GM21737 (cell line): ENCODE results near the gene AP3M1.
A peak's percentile ranks its signal among the peaks of the same experiment; 100 is the strongest.

ENCODE experiments used
- ATAC-seq: cut with Tn5 transposase; IDR thresholded peaks from one replicate; pipeline ENCODE4 v1.9.1; 2021; ENCODE audit warnings: mild to moderate bottlenecking, moderate library complexity; ENCODE audit not compliant: unreplicated experiment

AP3M1 gene

DNA sequence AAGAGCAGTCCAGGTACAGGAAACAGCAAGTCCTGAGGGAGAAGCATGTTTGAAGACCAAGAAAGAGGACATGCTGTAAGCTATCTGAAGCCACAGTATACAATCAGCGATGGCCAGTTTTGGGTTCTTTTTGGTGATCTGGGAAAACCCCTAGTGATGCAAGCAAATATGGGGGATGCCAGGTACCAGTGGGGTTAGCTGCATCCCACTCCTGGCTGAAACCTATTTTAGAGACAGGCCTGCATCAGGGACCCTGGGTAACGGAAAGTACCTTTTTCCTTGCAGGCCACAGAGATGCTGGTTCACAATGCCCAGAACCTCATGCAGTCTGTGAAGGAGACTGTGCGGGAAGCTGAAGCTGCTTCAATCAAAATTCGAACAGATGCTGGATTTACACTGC lies 32.9 kb downstream of the AP3M1 start:
- no peak for ATAC-seq

GRCh38 chr10:74114041-74114448 lies 36.6 kb downstream of the AP3M1 start:
- no peak for ATAC-seq

- no peak for ATAC-seq
These were observed 37.1 kb downstream of the AP3M1 start for GRCh38 chr10:74113546-74113945.

DNA sequence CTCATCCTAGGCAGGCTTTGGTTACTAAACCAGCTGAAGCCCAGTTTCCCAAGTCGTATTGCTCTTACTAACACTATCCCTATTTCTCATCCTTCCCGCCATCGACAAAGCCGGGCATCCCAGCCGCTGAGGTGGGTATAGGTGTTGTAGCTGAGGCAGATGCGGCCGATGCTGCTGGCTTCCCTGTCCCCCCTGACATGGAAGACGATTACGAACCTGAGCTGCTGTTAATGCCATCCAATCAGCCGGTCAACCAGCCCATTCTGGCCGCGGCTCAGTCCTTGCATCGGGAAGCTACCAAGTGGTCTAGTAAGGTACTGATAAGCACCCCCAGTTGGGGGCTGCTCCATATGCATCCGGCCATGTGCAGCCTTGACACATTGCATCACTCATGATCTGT lies 38.8 kb downstream of the AP3M1 start:
- ATAC-seq, result no peak

GRCh38 chr10:74110120-74110519 lies 40.5 kb downstream of the AP3M1 start:
- ATAC-seq, result no peak

GRCh38 chr10:74109452-74109851 lies 41.2 kb downstream of the AP3M1 start:
- ATAC-seq, result no peak

DNA sequence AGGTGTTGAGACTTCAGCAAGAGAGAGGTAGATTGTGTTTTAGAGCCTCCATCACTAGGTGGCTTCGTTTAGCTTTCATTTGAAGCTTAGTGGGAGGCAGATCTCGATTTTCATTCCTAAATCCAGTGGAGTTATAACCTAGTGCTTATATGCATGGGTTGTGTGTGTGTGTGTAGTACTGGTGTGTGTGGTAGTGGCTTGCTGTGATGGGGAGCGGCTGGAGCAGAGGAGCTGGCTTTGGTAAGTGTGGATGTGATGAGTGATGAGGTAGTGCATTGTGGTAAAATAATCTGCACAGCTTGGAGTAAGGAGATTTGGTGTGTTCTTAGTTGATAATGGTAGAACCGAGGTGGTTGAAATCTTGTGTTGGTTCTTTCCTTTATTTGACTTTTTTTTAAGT lies 43.2 kb downstream of the AP3M1 start:
- ATAC-seq, result no peak

DNA sequence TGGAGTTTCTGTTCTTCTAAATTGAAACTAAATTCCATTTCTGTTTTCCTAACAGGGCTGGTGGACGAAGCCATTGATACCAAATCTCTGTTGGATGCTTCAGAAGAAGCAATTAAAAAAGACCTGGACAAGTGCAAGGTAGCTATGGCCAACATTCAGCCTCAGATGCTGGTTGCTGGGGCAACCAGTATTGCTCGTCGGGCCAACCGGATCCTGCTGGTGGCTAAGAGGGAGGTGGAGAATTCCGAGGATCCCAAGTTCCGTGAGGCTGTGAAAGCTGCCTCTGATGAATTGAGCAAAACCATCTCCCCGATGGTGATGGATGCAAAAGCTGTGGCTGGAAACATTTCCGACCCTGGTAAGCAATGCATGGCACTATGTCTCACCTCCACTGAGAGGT lies 45.6 kb downstream of the AP3M1 start:
- ATAC-seq, result no peak

DNA sequence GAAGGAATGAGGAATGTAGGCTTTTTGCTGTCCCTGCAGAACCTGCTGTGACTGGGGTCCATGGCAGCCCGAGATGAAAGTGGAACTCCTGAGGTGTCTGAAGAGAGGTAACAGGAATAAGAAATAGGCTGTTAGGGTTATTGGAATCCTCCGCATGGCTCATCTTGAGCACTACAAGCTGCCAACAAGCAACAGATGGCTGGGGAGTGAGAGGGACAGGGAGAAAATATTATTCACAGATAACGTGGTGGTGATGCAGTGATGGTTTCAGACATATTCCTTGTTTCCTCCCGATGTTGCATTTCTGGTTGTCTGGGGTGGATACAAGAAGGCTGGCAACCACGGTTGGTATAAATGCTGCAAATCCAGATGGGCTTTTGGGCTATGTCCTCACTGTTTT lies 46.1 kb downstream of the AP3M1 start:
- no peak for ATAC-seq

GRCh38 chr10:74103560-74104258 lies 46.9 kb downstream of the AP3M1 start:
- ATAC-seq, result no peak

GRCh38 chr10:74099836-74100235 lies 50.8 kb downstream of the AP3M1 start:
- ATAC-seq, result no peak

GRCh38 chr10:74099420-74099819 lies 51.2 kb downstream of the AP3M1 start:
- no peak for ATAC-seq

DNA sequence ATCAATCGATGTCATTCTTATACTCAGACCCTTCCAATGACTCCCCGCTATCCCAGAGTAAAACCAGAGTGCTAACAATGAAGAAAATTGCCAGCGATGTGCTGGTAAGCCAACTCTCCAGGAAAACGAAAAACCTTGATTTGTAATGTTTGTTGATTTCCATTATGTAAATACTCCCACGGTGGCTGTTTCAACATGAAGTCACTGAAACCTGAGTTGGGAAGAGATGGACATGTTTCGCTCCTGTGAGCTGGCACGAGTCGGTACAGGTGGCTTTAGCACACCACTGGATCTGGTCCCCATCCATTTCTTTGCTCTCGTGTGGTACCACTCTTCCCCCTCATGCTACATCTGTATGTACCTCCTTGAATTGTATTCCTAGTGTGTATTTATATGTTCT lies 52.9 kb downstream of the AP3M1 start:
- no peak for ATAC-seq

GRCh38 chr10:74096777-74097176 lies 53.9 kb downstream of the AP3M1 start:
- peak; percentile 94 for ATAC-seq

- ATAC-seq, result no peak
These were observed 56.4 kb downstream of the AP3M1 start for GRCh38 chr10:74094231-74094630.

DNA sequence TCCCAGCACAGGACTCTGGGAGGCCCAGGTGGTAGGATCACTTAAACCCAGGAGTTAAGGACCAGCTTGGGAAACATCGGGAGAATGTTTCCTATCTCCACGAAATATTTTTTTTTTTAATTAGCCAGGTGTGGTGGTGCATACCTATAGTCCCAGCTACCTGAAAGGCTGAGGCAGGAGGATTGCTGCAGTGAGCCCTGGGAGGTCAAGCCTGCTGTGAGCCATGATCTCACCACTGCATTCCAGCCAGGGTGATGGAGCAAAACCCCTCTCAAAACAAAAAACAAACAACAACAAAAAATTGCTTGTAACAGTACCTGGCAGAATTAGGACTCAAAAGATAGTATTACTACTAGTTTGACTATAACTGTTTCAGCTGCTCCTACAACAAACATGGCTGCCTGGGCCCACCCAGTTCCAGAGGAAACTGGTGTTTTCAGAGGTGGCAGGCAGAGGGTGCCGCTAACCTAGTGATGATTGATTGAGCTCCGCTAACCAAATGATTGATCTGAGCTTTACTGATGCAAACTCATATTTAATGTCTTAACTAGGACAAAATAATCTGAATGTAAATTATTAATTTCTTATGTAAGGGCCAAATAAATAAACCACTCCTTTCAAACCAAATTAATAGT lies 57.0 kb downstream of the AP3M1 start:
- ATAC-seq, result no peak

DNA sequence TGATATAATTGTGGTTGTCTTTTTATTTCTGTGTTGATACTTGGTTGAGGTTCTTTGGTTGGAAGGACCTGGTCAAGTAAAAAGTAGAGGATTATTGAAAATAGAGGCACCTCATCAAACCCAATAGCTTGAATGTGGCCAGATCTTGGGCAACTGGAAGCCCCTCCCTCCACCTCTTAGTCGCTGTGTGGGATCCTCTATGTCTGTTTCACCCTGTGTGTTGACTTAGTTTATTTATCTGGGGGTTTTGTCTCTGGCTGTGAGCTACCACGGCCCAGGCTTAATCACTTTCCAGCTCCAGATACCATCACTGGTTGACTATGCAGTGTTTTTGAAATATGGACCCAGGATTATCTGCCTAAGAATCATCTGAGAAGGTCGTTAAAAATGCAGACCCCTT lies 58.3 kb downstream of the AP3M1 start:
- ATAC-seq, result no peak

GRCh38 chr10:74088722-74089121 lies 61.9 kb downstream of the AP3M1 start:
- ATAC-seq, result no peak

GRCh38 chr10:74086317-74086716 lies 64.3 kb downstream of the AP3M1 start:
- ATAC-seq, result no peak

- ATAC-seq, result peak; percentile 65
These were observed 65.7 kb downstream of the AP3M1 start for GRCh38 chr10:74084955-74085354.

DNA sequence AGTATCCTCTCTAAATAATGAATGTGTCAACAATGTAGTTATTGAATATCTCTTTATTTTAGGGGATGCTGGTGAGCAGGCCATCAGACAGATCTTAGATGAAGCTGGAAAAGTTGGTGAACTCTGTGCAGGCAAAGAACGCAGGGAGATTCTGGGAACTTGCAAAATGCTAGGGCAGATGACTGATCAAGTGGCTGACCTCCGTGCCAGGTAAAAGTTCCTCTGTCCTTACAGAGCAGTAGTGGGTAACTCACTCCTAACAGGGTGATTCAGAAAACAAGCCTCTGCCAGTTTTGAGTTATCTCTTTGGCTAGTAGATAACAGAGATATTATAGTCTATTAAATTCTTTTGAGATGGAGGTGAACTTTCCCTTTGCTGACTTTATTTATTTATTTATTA lies 67.3 kb downstream of the AP3M1 start:
- ATAC-seq, result no peak

DNA sequence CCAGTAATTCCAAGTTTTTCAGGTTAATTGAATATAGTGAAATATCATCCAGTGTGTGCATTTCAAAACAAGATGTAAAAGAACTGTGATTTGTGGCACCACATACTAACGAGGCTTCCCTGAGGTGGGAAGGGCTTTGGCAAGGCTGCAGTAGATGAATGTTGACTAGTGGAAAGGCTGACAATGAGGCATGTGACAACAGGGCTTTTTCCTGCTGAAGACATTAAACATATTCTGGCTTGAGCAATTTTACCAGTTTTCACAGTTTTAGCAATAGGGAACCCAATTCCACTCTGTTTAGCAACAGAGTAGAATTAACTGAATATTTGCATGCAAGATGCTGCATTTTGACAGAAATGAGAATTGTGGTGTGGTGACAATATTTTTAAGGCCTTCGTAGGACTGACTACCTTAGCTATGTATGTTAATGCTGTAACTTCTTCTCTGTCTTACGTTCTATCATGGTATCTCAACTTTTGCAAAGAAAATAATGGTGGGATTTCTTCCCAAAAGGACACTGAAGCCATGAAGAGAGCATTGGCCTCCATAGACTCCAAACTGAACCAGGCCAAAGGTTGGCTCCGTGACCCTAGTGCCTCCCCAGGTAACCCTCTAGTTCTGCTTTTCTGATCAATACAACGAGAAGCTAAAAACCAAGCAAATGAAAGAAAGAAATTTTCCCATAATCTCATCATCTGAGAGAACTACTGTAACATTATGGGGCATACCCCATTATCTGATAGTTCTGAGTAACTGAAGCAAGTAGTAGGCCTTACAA lies 68.5 kb downstream of the AP3M1 start:
- no peak for ATAC-seq
